AG10803 (cell line): ENCODE results near the gene POU2AF2.
"Not testable (repeated sequence)": the region's sequence is repeated elsewhere in the genome, so short reads cannot be mapped to it uniquely, and the experiment has no call there.

Source experiments
- DNase-seq: peaks from one replicate; pipeline ENCODE4 v3.0.0; 2010; ENCODE audit warnings: low read depth
- H3K4me3 ChIP-seq: 2 replicates; pipeline ENCODE4 v1.5.1; 2011; ENCODE audit warnings: mild to moderate bottlenecking, low read length, control low read depth
- CTCF ChIP-seq: conservative IDR thresholded peaks from 2 replicates; pipeline ENCODE4 v1.5.1; 2011; ENCODE audit warnings: mild to moderate bottlenecking, low read length, control low read depth, inconsistent platforms

The POU2AF2 gene

GRCh38 chr11:111308140-111308539, 62.6 kb downstream of the POU2AF2 start:
- DNase-seq = no peak

DNA sequence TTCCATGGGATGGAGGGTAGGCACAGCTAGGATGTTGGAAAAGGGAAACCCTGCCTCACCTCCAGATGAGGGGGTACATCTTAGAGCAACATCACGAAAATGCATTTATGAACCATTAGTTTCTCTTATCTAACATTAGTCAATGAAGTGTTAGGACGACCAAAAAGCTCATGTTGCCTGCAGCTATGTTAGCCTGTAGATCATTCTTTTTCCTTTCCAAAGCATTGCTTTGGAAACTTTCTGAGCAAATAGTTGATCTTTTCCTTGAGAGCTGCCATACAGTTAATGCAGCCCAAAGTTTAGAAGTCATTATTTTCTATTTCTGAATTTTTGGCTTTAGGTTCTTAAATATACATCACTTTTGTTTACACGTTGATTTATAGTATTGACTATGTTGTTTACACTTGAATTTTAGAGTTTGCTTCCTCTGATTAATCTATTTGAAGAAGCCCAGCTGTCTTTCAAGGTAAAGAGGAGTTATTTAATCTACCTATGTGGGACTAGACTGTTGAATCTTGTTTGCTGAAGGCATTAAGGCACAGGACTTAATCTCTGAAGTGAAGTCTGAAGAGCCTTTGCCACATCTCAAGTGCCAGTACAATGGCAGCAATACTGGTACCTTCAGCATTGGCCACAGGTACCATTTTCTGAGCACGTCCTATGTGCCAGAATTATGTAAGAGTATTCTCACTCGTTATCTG, 63.8 kb downstream of the POU2AF2 start:
- H3K4me3 ChIP-seq = no peak overlapping the region
- no peak for DNase-seq
- no peak for TF ChIP-seq CTCF

More at GRCh38 chr11:111308140-111308539, 62.6 kb downstream of the POU2AF2 start:
- TF ChIP-seq CTCF = no peak
- H3K4me3 ChIP-seq = no peak overlapping the region

GRCh38 chr11:111310088-111310487, 64.6 kb downstream of the POU2AF2 start:
- no peak for TF ChIP-seq CTCF
- DNase-seq = no peak
- H3K4me3 ChIP-seq = no peak overlapping the region

DNA sequence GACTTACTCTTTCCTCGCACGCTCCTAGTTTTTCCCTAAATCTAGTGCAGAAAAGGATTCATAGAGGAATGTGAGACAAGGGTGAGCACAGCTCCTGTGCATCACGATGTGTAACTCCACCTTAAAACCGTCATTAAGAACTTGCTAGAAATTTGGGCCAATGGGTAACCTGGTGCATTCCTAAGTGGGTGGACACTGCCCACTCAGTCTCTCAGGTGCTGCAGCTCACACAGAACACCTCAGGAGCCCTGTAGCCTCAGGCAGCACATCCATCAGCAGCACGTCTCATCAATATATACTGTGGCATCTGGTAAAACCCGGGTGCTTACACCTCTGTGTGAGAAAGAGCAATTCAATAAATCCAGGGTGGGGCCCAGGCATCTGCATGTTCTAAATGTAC, 65.2 kb downstream of the POU2AF2 start:
- H3K4me3 ChIP-seq = no peak overlapping the region
- TF ChIP-seq CTCF = no peak
- DNase-seq = no peak

DNA sequence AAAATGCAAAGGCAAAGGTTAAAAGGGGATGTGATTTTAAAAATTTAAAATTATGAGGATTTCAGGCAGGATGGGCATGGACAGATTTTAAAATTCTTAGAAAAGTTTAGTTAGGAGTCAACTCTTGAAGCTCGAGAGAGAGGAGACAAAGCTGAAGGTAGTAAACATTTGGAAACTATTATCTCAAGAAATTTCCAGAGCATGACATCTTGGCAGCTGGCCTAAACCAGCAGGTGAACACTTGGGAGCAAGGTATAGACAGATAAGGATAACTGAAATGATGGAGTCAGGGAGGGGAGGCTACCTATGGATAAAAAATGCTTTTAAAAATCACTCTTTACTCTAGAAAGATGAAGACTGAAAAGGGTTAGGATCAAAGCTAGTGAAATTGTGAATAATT, 66.6 kb downstream of the POU2AF2 start:
- no peak overlapping the region for H3K4me3 ChIP-seq
- TF ChIP-seq CTCF = no peak
- no peak for DNase-seq

DNA sequence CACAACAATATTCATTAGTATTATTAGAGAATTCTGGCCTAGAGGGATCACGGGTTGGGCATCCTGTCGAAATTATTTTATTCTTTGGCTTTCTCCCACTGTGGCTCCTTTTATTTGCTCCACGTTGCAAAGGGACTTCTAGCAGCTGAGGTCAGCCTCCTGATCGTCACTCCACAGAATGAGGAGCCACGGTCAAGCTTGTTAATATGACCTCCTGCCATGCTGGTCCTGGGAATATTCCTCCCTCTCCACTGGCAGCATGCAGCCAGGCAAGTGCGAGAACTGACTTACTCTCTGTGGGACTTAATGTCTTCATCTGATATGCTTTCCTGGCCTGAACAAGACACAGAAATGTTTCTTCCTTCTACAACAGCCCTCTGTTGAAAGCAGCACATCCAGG, 73.8 kb downstream of the POU2AF2 start:
- no peak for TF ChIP-seq CTCF
- no peak overlapping the region for H3K4me3 ChIP-seq
- no peak for DNase-seq

GRCh38 chr11:111320199-111320598, 74.7 kb downstream of the POU2AF2 start:
- not testable (repeated sequence) for DNase-seq, H3K4me3 ChIP-seq
